ENCODE results near the gene RNF144B.

RNF144B gene

GRCh38 chr6:18513253-18513798 is 126.2 kb downstream of the RNF144B start:
- no peak for DNase-seq (ENCODE audit: low read depth)

- no peak for DNase-seq (ENCODE audit: low read depth)
Observed at GRCh38 chr6:18514180-18514579, 127.0 kb downstream of the RNF144B start.

- DNase-seq (ENCODE audit: low read depth): no peak
Observed at GRCh38 chr6:18515767-18516166, 128.6 kb downstream of the RNF144B start.

Measured in fibroblast of the conjunctiva (primary cell).